ENCODE data around the gene GPR161.
"Not testable (repeated sequence)": the region's sequence is repeated elsewhere in the genome, so short reads cannot be mapped to it uniquely, and the experiment has no call there.

The GPR161 gene

GRCh38 chr1:168155910-168156309 lies 19.2 kb upstream of the GPR161 start:
- no peak overlapping the region for H3K4me2 ChIP-seq (ENCODE audit: low read length)
- no peak overlapping the region for H3K4me3 ChIP-seq (ENCODE audit: low read depth, low read length, poor library complexity, severe bottlenecking)
- no peaks in the 10 kb centered on the region for H4K20me1 ChIP-seq (ENCODE audit: insufficient read depth, low read length)

GRCh38 chr1:168154707-168155106 lies 18.0 kb upstream of the GPR161 start:
- H2AFZ ChIP-seq (ENCODE audit: low read length); H3K9me3 ChIP-seq (ENCODE audit: low read length); H3F3A ChIP-seq (ENCODE audit: insufficient read depth, low read length); H3K9ac ChIP-seq (ENCODE audit: low read length); H3K27ac ChIP-seq (ENCODE audit: low read depth, low read length, poor library complexity, severe bottlenecking); H3K27me3 ChIP-seq (ENCODE audit: insufficient read depth, low read length); H3K36me3 ChIP-seq (ENCODE audit: insufficient read depth, low read length); H3K79me2 ChIP-seq (ENCODE audit: insufficient read depth, low read length); H3K4me3 ChIP-seq (ENCODE audit: low read depth, low read length, poor library complexity, severe bottlenecking); H4K20me1 ChIP-seq (ENCODE audit: insufficient read depth, low read length); H3K9me2 ChIP-seq (ENCODE audit: low read depth, low read length); H3K4me2 ChIP-seq (ENCODE audit: low read length); H3K4me1 ChIP-seq (ENCODE audit: insufficient read depth, low read length, severe bottlenecking): not testable (repeated sequence)

More at GRCh38 chr1:168155910-168156309, 19.2 kb upstream of the GPR161 start:
- no peaks in the 10 kb centered on the region for H3K79me2 ChIP-seq (ENCODE audit: insufficient read depth, low read length)
- no peaks in the 10 kb centered on the region for H3K9me2 ChIP-seq (ENCODE audit: low read depth, low read length)
- no peak overlapping the region for H3K27ac ChIP-seq (ENCODE audit: low read depth, low read length, poor library complexity, severe bottlenecking)
- no peaks in the 10 kb centered on the region for H3K36me3 ChIP-seq (ENCODE audit: insufficient read depth, low read length)
- no peaks in the 10 kb centered on the region for H3K27me3 ChIP-seq (ENCODE audit: insufficient read depth, low read length)
- no peak overlapping the region for H2AFZ ChIP-seq (ENCODE audit: low read length)
- no peaks in the 10 kb centered on the region for H3F3A ChIP-seq (ENCODE audit: insufficient read depth, low read length)
- no peaks in the 10 kb centered on the region for H3K4me1 ChIP-seq (ENCODE audit: insufficient read depth, low read length, severe bottlenecking)
- H3K9me3 ChIP-seq (ENCODE audit: low read length), result peaks cover 12% of the 10 kb centered on the region
- TF ChIP-seq, protein P1, sequence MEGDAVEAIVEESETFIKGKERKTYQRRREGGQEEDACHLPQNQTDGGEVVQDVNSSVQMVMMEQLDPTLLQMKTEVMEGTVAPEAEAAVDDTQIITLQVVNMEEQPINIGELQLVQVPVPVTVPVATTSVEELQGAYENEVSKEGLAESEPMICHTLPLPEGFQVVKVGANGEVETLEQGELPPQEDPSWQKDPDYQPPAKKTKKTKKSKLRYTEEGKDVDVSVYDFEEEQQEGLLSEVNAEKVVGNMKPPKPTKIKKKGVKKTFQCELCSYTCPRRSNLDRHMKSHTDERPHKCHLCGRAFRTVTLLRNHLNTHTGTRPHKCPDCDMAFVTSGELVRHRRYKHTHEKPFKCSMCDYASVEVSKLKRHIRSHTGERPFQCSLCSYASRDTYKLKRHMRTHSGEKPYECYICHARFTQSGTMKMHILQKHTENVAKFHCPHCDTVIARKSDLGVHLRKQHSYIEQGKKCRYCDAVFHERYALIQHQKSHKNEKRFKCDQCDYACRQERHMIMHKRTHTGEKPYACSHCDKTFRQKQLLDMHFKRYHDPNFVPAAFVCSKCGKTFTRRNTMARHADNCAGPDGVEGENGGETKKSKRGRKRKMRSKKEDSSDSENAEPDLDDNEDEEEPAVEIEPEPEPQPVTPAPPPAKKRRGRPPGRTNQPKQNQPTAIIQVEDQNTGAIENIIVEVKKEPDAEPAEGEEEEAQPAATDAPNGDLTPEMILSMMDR (IDR thresholded peaks at IDR 0.05; ENCODE audit: low read length), result no peak
- no peak for TF ChIP-seq EZH2 (IDR thresholded peaks at IDR 0.05; ENCODE audit: borderline replicate concordance, low read length)
- no peak overlapping the region for H3K9ac ChIP-seq (ENCODE audit: low read length)

DNA sequence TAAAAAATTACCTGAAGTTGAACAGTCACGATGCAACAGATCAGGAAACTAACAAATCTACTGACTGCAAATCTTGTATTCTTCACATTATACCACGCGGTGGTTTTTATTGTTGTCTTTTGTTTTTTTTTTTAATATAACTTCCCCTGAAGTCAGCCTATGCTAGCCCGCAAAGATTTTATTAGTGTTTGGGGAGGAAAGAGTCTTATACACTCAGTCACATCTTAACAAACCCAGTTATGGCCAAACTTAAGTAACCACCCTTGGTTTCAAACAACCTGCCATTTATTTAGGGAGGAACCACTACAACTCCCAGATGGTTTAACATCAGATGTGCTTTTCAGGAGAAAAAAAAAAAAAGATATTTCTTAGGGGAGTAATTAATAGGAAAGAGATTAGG lies 15.2 kb upstream of the GPR161 start:
- no peaks in the 10 kb centered on the region for H3K27me3 ChIP-seq (ENCODE audit: insufficient read depth, low read length)
- H3F3A ChIP-seq (ENCODE audit: insufficient read depth, low read length), result no peaks in the 10 kb centered on the region
- H3K9me3 ChIP-seq (ENCODE audit: low read length), result 0 out of 2 replicates have a peak, but pooled peaks cover 3% of the 10 kb centered on the region
- H4K20me1 ChIP-seq (ENCODE audit: insufficient read depth, low read length), result no peaks in the 10 kb centered on the region
- H3K9ac ChIP-seq (ENCODE audit: low read length), result no peak overlapping the region
- no peaks in the 10 kb centered on the region for H3K9me2 ChIP-seq (ENCODE audit: low read depth, low read length)
- no peaks in the 10 kb centered on the region for H3K36me3 ChIP-seq (ENCODE audit: insufficient read depth, low read length)
- H3K4me3 ChIP-seq (ENCODE audit: low read depth, low read length, poor library complexity, severe bottlenecking), result no peak overlapping the region
- no peak overlapping the region for H3K4me2 ChIP-seq (ENCODE audit: low read length)
- no peak overlapping the region for H2AFZ ChIP-seq (ENCODE audit: low read length)
- H3K27ac ChIP-seq (ENCODE audit: low read depth, low read length, poor library complexity, severe bottlenecking), result no peak overlapping the region
- no peaks in the 10 kb centered on the region for H3K4me1 ChIP-seq (ENCODE audit: insufficient read depth, low read length, severe bottlenecking)
- H3K79me2 ChIP-seq (ENCODE audit: insufficient read depth, low read length), result no peaks in the 10 kb centered on the region
- TF ChIP-seq, protein P1 (IDR thresholded peaks at IDR 0.05; ENCODE audit: low read length), result no peak
- TF ChIP-seq EZH2 (IDR thresholded peaks at IDR 0.05; ENCODE audit: borderline replicate concordance, low read length), result no peak

DNA sequence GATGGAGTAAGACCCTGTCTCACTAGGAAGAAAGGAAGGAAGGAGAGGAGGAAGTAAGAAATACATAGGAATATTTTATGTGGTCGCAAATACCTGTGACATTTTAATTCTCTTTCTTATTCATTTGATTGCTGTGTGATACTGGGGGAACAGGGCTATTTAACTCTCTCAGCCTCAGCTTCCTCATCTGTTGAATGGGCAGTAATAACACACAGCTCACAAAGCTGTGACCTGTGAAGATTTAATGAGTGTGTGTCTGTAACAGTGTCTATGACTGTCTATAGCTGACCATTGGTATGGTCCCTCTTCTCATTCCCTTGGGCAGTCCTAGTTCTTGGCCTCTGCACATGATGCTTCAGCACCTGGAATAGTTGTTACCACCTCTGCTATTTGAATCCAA lies 13.6 kb upstream of the GPR161 start:
- no peak overlapping the region for H3K4me2 ChIP-seq (ENCODE audit: low read length)
- H3F3A ChIP-seq (ENCODE audit: insufficient read depth, low read length), result no peaks in the 10 kb centered on the region
- H3K36me3 ChIP-seq (ENCODE audit: insufficient read depth, low read length), result no peaks in the 10 kb centered on the region
- no peak overlapping the region for H3K9ac ChIP-seq (ENCODE audit: low read length)
- peaks cover 3% of the 10 kb centered on the region for H3K4me1 ChIP-seq (ENCODE audit: insufficient read depth, low read length, severe bottlenecking)
- no peaks in the 10 kb centered on the region for H3K9me3 ChIP-seq (ENCODE audit: low read length)
- no peak overlapping the region for H3K27ac ChIP-seq (ENCODE audit: low read depth, low read length, poor library complexity, severe bottlenecking)
- no peaks in the 10 kb centered on the region for H4K20me1 ChIP-seq (ENCODE audit: insufficient read depth, low read length)
- no peak overlapping the region for H2AFZ ChIP-seq (ENCODE audit: low read length)
- H3K27me3 ChIP-seq (ENCODE audit: insufficient read depth, low read length), result no peaks in the 10 kb centered on the region
- H3K9me2 ChIP-seq (ENCODE audit: low read depth, low read length), result no peaks in the 10 kb centered on the region
- no peak for TF ChIP-seq EZH2 (IDR thresholded peaks at IDR 0.05; ENCODE audit: borderline replicate concordance, low read length)
- TF ChIP-seq, protein P1 (IDR thresholded peaks at IDR 0.05; ENCODE audit: low read length), result no peak
- no peak overlapping the region for H3K4me3 ChIP-seq (ENCODE audit: low read depth, low read length, poor library complexity, severe bottlenecking)
- no peaks in the 10 kb centered on the region for H3K79me2 ChIP-seq (ENCODE audit: insufficient read depth, low read length)
